ENCODE data around the gene MRPL17.

MRPL17 gene

DNA sequence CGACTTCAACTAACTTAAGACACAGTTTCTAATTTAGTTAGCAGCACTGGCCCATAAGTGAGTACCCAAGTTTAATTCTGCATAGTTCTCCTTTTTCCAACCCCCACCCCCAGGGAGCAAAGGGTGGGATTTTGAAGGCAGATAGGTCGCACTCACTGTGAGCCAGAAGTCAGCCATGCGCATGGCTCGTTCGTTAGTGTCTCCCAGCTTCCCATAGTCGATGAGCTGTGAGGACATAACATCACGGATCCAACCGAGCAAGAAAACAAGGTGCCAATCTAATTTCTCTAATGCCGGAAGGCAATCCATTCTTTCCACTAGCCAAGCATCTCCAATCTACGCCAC lies 577 bp downstream of the MRPL17 start:
- peak overlapping the region; percentile 97 to 98 for H3K4me3 ChIP-seq (ENCODE audit: low read length in 2 of 2)
- H3K9me3 ChIP-seq (ENCODE audit: control insufficient read depth in 2 of 2, low read length in 2 of 2), result no peaks in the 10 kb centered on the region
- H3K27ac ChIP-seq (ENCODE audit: low read length), result peak overlapping the region; percentile 91
- H3K4me1 ChIP-seq (ENCODE audit: control insufficient read depth, insufficient read depth, low read length), result peaks cover 10% of the 10 kb centered on the region
- H3K36me3 ChIP-seq (ENCODE audit: control insufficient read depth in 2 of 2, insufficient read depth in 2 of 2, low read length in 2 of 2), result peaks cover 10 to 12% of the 10 kb centered on the region in 2 donors
- H3K27me3 ChIP-seq (ENCODE audit: control insufficient read depth in 1 of 2, insufficient read depth in 2 of 2, low read length in 2 of 2), result no peaks in the 10 kb centered on the region
- peak overlapping the region; percentile 83 to 92 for H3K9ac ChIP-seq (ENCODE audit: low read length in 2 of 2)

DNA sequence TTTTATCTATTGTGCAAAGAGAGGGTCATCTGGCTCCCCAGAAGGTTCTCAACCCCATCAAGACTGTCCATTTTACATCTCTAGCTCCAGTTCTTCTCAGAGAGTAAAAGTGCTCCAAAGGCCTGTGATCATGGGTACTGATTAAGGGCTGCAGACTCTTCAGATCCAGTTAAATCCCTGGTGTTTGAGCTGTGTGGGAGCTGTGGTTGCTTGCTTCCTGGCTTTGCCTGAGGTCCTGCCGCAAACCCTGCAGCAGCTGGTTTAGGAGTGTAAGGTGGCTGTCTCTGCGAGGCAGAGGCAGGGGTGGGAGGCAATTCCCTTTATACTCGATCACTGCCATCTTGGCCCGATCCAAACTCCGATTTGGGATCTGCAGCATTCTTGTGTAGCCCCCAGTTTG lies 1.2 kb downstream of the MRPL17 start:
- Histone ChIP-seq H3K4me1 (ENCODE audit: control insufficient read depth, insufficient read depth, low read length) (peaks cover 10% of the 10 kb centered on the region), H3K27me3 (ENCODE audit: control insufficient read depth in 1 of 2, insufficient read depth in 2 of 2, low read length in 2 of 2) (no peaks in the 10 kb centered on the region), H3K27ac (ENCODE audit: low read length) (peak overlapping the region; percentile 91), H3K36me3 (ENCODE audit: control insufficient read depth in 2 of 2, insufficient read depth in 2 of 2, low read length in 2 of 2) (peaks cover 10 to 12% of the 10 kb centered on the region in 2 donors), H3K9ac (ENCODE audit: low read length in 2 of 2) (peak overlapping the region; percentile 83 to 92), H3K9me3 (ENCODE audit: control insufficient read depth in 2 of 2, low read length in 2 of 2) (no peaks in the 10 kb centered on the region), H3K4me3 (ENCODE audit: low read length in 2 of 2) (peak overlapping the region; percentile 97 to 98)

DNA sequence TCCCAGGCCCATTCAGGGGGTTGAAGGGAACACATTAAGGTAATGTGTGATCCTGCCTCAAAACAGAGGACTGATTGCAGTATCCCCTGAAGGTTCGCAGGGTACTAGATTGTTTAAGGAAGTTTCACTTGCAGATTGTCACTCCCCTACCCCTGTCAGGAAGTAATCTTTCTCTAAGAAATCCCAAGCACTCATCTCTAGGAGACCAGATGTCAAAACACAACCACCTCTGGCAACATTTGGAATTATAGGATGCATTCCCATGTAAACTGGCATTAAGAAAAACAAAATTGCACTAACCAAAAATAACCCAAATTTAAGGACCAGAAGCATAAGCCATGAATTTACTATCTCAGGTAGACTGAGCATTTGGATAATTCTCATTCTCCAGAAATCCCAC lies 1.6 kb downstream of the MRPL17 start:
- Histone ChIP-seq H3K36me3 (ENCODE audit: control insufficient read depth in 2 of 2, insufficient read depth in 2 of 2, low read length in 2 of 2) (peaks cover 10 to 12% of the 10 kb centered on the region in 2 donors), H3K9me3 (ENCODE audit: control insufficient read depth in 2 of 2, low read length in 2 of 2) (no peaks in the 10 kb centered on the region), H3K9ac (ENCODE audit: low read length in 2 of 2) (peak overlapping the region in 1 of 2 donors; percentile 14), H3K27me3 (ENCODE audit: control insufficient read depth in 1 of 2, insufficient read depth in 2 of 2, low read length in 2 of 2) (no peaks in the 10 kb centered on the region), H3K27ac (ENCODE audit: low read length) (no peak overlapping the region), H3K4me1 (ENCODE audit: control insufficient read depth, insufficient read depth, low read length) (peaks cover 10% of the 10 kb centered on the region), H3K4me3 (ENCODE audit: low read length in 2 of 2) (no peak overlapping the region)

DNA sequence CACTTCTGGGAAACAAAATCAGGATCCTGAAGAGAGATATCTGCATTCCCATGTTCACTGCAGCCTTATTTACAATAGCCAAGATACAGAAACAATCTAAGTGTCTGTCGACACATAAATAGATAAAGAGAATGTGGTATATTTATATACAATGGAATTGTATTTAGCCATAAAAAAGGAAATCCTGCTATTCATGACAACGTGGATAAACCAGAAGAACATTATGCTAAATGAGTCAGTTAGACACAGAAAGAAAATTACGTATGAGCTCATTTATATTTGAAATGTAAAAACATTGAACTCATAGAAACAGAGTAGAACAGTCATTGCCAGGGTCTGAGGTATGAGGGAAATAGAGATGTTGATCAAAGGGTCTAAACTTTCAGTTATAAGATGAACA lies 6.1 kb downstream of the MRPL17 start:
- H3K4me3 ChIP-seq (ENCODE audit: low read length in 2 of 2), result no peak overlapping the region
- no peak overlapping the region for H3K27ac ChIP-seq (ENCODE audit: low read length)
- no peak overlapping the region for H3K9ac ChIP-seq (ENCODE audit: low read length in 2 of 2)
- H3K36me3 ChIP-seq (ENCODE audit: control insufficient read depth in 2 of 2, insufficient read depth in 2 of 2, low read length in 2 of 2), result peaks cover 10 to 12% of the 10 kb centered on the region in 2 donors
- H3K9me3 ChIP-seq (ENCODE audit: control insufficient read depth in 2 of 2, low read length in 2 of 2), result no peaks in the 10 kb centered on the region
- H3K4me1 ChIP-seq (ENCODE audit: control insufficient read depth, insufficient read depth, low read length), result peaks cover 3% of the 10 kb centered on the region
- H3K27me3 ChIP-seq (ENCODE audit: control insufficient read depth in 1 of 2, insufficient read depth in 2 of 2, low read length in 2 of 2), result no peaks in the 10 kb centered on the region

DNA sequence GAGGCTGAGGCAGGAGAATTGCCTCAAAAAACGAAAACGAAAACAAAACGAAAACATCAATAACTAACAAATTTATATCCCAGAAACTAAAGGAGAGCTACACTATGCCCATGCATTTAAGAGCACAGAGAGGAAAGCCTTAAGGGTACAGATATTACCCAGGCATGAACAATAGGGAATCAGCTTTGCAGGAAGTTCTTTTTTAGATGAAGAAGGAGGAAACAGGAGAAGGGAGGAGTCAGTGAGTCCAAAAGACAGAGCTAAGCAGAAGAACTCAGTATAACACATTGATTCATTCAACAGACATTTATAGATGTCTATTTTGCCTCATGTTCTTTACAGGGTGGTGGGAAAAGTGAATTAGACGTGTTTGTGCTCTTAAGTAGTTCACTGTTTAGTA lies 8.3 kb downstream of the MRPL17 start:
- Histone ChIP-seq H3K27ac (ENCODE audit: low read length) (no peak overlapping the region), H3K36me3 (ENCODE audit: control insufficient read depth in 2 of 2, insufficient read depth in 2 of 2, low read length in 2 of 2) (no peaks in the 10 kb centered on the region), H3K9me3 (ENCODE audit: control insufficient read depth in 2 of 2, low read length in 2 of 2) (no peaks in the 10 kb centered on the region), H3K9ac (ENCODE audit: low read length in 2 of 2) (no peak overlapping the region), H3K4me3 (ENCODE audit: low read length in 2 of 2) (no peak overlapping the region), H3K27me3 (ENCODE audit: control insufficient read depth in 1 of 2, insufficient read depth in 2 of 2, low read length in 2 of 2) (no peaks in the 10 kb centered on the region), H3K4me1 (ENCODE audit: control insufficient read depth, insufficient read depth, low read length) (no peaks in the 10 kb centered on the region)

DNA sequence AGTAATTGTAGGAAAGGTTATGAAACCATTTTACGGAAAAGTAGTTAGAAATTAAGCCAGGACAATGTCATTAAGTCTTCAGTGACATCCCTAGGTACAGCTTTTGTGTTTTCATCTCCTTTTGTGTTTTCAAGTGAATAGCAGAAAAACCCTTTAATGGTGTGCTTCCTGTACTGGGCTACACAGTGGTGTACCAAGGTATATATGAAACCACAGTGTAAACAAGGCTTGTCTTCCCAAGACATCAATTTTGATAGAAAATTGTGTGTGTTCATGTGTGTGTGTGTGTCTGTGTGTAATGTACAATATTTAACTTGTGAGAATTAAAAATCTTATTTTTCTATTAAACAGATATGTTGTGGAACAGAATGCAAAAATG lies 8.9 kb downstream of the MRPL17 start:
- Histone ChIP-seq H3K9ac (ENCODE audit: low read length in 2 of 2) (no peak overlapping the region), H3K27ac (ENCODE audit: low read length) (no peak overlapping the region), H3K4me1 (ENCODE audit: control insufficient read depth, insufficient read depth, low read length) (no peaks in the 10 kb centered on the region), H3K4me3 (ENCODE audit: low read length in 2 of 2) (no peak overlapping the region), H3K9me3 (ENCODE audit: control insufficient read depth in 2 of 2, low read length in 2 of 2) (no peaks in the 10 kb centered on the region), H3K27me3 (ENCODE audit: control insufficient read depth in 1 of 2, insufficient read depth in 2 of 2, low read length in 2 of 2) (no peaks in the 10 kb centered on the region), H3K36me3 (ENCODE audit: control insufficient read depth in 2 of 2, insufficient read depth in 2 of 2, low read length in 2 of 2) (no peaks in the 10 kb centered on the region)

DNA sequence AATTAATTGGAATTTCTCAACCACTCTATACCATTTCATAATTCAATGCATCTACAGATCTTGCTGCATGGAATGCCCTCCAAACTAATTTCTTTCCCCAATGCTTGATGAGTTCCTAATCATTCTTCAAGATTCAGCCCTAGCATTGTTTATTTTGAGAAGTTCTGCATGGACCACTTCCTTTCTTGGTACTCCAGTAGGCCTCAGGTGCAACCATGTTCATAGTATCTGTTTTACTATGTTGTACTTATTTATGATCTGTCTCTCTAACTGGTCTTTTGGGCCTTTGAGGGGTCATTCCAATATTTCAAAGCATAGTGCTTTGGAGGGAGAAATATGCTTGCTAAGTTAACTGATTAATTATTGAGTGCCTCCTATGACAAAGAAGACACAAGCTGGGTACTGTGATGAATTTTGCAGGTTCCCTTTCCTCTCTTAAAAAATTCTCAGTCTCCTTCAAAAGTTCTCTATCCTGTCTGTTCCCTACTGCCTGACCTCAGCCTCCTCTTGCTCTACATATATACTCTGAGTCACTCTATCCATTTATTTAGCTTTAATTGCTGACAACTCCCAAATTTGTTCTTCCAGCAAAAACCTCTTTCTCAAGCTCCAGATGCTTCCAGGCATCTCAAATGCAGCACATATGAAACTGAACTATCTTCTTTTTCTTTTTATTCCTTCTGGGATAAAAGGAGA lies 9.5 kb downstream of the MRPL17 start:
- no peak overlapping the region for H3K9ac ChIP-seq (ENCODE audit: low read length in 2 of 2)
- H3K27ac ChIP-seq (ENCODE audit: low read length), result no peak overlapping the region
- no peaks in the 10 kb centered on the region for H3K4me1 ChIP-seq (ENCODE audit: control insufficient read depth, insufficient read depth, low read length)
- H3K9me3 ChIP-seq (ENCODE audit: control insufficient read depth in 2 of 2, low read length in 2 of 2), result no peaks in the 10 kb centered on the region
- no peaks in the 10 kb centered on the region for H3K27me3 ChIP-seq (ENCODE audit: control insufficient read depth in 1 of 2, insufficient read depth in 2 of 2, low read length in 2 of 2)
- H3K4me3 ChIP-seq (ENCODE audit: low read length in 2 of 2), result no peak overlapping the region
- H3K36me3 ChIP-seq (ENCODE audit: control insufficient read depth in 2 of 2, insufficient read depth in 2 of 2, low read length in 2 of 2), result no peaks in the 10 kb centered on the region

DNA sequence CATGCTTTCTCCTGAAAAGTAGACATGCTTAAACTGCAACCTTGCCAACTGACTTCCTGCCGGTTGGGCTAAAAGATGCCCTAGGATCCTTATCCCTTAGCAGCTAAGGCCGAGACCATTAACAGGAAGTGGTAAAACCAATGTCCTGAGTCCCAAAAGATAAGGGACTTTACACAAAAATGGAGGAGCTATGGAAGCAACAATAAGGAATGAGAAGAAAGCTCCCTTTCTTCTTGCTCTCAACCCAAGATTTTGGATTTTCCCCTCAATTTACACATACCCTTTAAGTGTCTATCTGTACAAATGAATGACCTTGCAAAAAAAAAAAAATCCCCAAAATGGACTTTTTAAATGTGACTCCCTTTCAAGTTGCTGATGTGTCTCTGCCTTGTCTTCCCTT lies 11.1 kb downstream of the MRPL17 start:
- H3K9me3 ChIP-seq (ENCODE audit: control insufficient read depth in 2 of 2, low read length in 2 of 2), result no peaks in the 10 kb centered on the region

DNA sequence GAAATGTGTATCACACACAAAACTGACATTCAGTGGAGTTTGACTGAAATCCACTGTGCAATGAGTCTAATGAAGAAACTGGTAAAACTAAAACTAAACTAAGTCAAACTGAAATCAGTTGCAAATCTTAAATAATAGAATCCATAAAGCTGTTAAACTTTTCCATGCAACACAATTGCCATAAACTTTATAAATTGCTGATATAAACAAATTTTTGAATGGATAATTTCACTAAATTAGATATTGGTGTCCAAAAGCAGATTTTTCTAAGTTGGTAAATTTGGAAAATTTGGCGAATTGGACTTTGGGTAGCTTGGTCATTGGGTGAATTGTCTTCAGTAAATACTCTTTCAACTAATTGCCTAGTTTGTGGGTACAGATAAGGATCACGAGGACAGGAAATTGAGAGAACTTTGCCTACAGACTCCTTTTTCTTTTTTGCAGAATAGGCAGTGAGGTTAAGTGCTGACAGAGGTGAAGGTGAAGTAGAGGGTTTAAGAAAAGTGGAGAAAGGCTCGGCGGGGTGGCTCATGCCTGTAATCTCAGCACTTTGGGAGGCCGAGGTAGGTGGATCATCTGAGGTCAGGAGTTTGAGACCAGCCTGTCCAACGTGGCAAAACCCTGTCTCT lies 12.8 kb downstream of the MRPL17 start:
- H3K27ac ChIP-seq (ENCODE audit: low read length), result no peak overlapping the region
- no peaks in the 10 kb centered on the region for H3K27me3 ChIP-seq (ENCODE audit: control insufficient read depth in 1 of 2, insufficient read depth in 2 of 2, low read length in 2 of 2)
- no peaks in the 10 kb centered on the region for H3K9me3 ChIP-seq (ENCODE audit: control insufficient read depth in 2 of 2, low read length in 2 of 2)
- H3K4me1 ChIP-seq (ENCODE audit: control insufficient read depth, insufficient read depth, low read length), result no peaks in the 10 kb centered on the region
- H3K36me3 ChIP-seq (ENCODE audit: control insufficient read depth in 2 of 2, insufficient read depth in 2 of 2, low read length in 2 of 2), result no peaks in the 10 kb centered on the region
- H3K4me3 ChIP-seq (ENCODE audit: low read length in 2 of 2), result no peak overlapping the region
- H3K9ac ChIP-seq (ENCODE audit: low read length in 2 of 2), result no peak overlapping the region

More for the DNA sequence above, 11.1 kb downstream of the MRPL17 start:
- Histone ChIP-seq H3K9ac (ENCODE audit: low read length in 2 of 2) (no peak overlapping the region), H3K27me3 (ENCODE audit: control insufficient read depth in 1 of 2, insufficient read depth in 2 of 2, low read length in 2 of 2) (no peaks in the 10 kb centered on the region), H3K4me3 (ENCODE audit: low read length in 2 of 2) (no peak overlapping the region), H3K4me1 (ENCODE audit: control insufficient read depth, insufficient read depth, low read length) (no peaks in the 10 kb centered on the region), H3K36me3 (ENCODE audit: control insufficient read depth in 2 of 2, insufficient read depth in 2 of 2, low read length in 2 of 2) (no peaks in the 10 kb centered on the region), H3K27ac (ENCODE audit: low read length) (no peak overlapping the region)

DNA sequence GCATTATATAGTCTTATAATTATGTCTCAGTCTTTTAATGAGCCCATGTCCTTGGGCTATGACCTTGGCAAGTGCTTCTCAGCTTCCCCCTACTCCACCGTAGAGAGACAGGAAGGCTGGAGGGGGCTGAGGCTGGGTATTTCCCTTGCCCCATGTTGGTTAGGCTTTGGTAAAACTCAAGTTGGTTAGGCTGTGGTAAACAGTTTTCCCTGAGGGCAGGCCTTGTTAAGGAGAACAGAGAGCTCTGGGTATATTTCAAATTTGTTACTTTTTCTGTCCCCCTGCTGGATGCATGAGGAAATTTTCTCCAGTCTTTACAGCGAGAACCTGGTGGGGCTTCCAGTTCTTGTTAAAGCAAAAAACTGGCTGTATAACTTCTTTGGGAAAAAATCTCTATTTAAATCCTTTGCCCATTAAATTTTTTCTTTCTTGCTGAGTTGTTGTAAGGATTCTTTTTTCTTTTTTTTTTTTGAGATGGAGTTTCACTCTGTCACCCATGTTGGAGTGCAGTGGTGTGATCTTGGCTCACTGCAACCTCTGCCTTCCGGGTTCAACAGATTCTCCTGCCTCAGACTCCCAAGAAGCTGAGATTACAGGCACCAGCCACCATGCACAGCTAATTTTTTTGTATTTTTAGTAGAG lies 15.3 kb downstream of the MRPL17 start:
- Histone ChIP-seq H3K9ac (ENCODE audit: low read length in 2 of 2) (no peak overlapping the region), H3K9me3 (ENCODE audit: control insufficient read depth in 2 of 2, low read length in 2 of 2) (no peaks in the 10 kb centered on the region), H3K27me3 (ENCODE audit: control insufficient read depth in 1 of 2, insufficient read depth in 2 of 2, low read length in 2 of 2) (no peaks in the 10 kb centered on the region), H3K4me3 (ENCODE audit: low read length in 2 of 2) (no peak overlapping the region), H3K36me3 (ENCODE audit: control insufficient read depth in 2 of 2, insufficient read depth in 2 of 2, low read length in 2 of 2) (no peaks in the 10 kb centered on the region), H3K27ac (ENCODE audit: low read length) (no peak overlapping the region), H3K4me1 (ENCODE audit: control insufficient read depth, insufficient read depth, low read length) (peaks cover 7% of the 10 kb centered on the region)
